Tibial nerve (tissue), 4 donors: Measurements from ENCODE around the gene MAPKAP1. TPM values are rescaled to one million over a fixed set of nuclear protein-coding genes. Genes with fewer than 3 reads are reported as not detected.

Experiments
- DNase-seq, 2 donors: peaks; one replicate each; pipeline ENCODE4 v3.0.0-alpha.2; 2019; ENCODE audit warnings: low spot score in 2 of 2
- H3K27ac ChIP-seq, 4 donors: fragments of 200-600 bp; sonication (generic) in 3 of 4; one replicate each; pipeline ENCODE4 v1.5.1; 2017 to 2019; ENCODE audit warnings: mild to moderate bottlenecking in 1 of 4
- H3K27me3 ChIP-seq, 2 donors: fragments of 200-600 bp; sonication (generic) in 1 of 2; one replicate each; pipeline versions ENCODE4 v1.5.1 to v1.6.0; 2017 to 2019
- H3K36me3 ChIP-seq, 3 donors: fragments of 200-600 bp; sonication (generic); one replicate each; pipeline ENCODE4 v1.5.1; 2018 to 2019
- H3K4me1 ChIP-seq, 4 donors: fragments of 200-600 bp; sonication (generic) in 3 of 4; one replicate each; pipeline ENCODE4 v1.5.1; 2017 to 2019
- H3K4me3 ChIP-seq, 4 donors: fragments of 200-600 bp; sonication (generic) in 3 of 4; one replicate each; pipeline ENCODE4 v1.5.1; 2017 to 2019; ENCODE audit warnings: mild to moderate bottlenecking in 1 of 4, moderate library complexity in 1 of 4
- H3K9me3 ChIP-seq, 4 donors: fragments of 200-600 bp; sonication (generic) in 3 of 4; one replicate each; pipeline ENCODE4 v1.5.1; 2017 to 2019
- CTCF ChIP-seq, 5 experiments: fragments of 200-600 bp in 3 of 5; fragments of 450-650 bp in 2 of 5; sonication (generic) in 3 of 5; IDR thresholded peaks; one replicate each; pipeline ENCODE4 v1.5.1; 2016 to 2019; ENCODE audit warnings: antibody characterized with exemption in 5 of 5, mild to moderate bottlenecking in 3 of 5, moderate library complexity in 2 of 5
- EP300 ChIP-seq, 2 donors: sonication (generic); formaldehyde crosslinking; IDR thresholded peaks; one replicate each; pipeline ENCODE4 v1.6.1; 2017; ENCODE audit warnings: antibody characterized with exemption in 2 of 2, mild to moderate bottlenecking in 1 of 2
- POLR2A ChIP-seq, 2 donors: fragments of 450-650 bp; IDR thresholded peaks; one replicate each; pipeline ENCODE4 v1.6.1; 2017; ENCODE audit warnings: antibody characterized with exemption in 2 of 2, mild to moderate bottlenecking in 2 of 2, moderate library complexity in 2 of 2
- WGBS, 2 donors: methylation state at CpG; one replicate each; pipeline ENCODE4 v1.1.5; 2018; 5-methylcytosine and 5-hydroxymethylcytosine counted together
- total RNA-seq, 4 donors: library from RNA; depleted of rRNA; stranded (reverse); fragments of >200 nt; gene quantifications; one replicate each; pipeline ENCODE4 v1.1.0, GENCODE V29; 2016

The MAPKAP1 gene
- total RNA-seq, 4 donors from 2014 or later = 61.4 to 111 (median 92.7) TPM

GRCh38 chr9:125638239-125639045 is 68.6 kb downstream of the MAPKAP1 start:
- no peaks in the 10 kb centered on the region for H3K27me3 ChIP-seq
- no peaks in the 10 kb centered on the region for H3K9me3 ChIP-seq
- no peak overlapping the region for H3K4me3 ChIP-seq
- H3K36me3 ChIP-seq = no peaks in the 10 kb centered on the region
- no peak for DNase-seq
- H3K27ac ChIP-seq = no peak overlapping the region
- TF ChIP-seq CTCF (IDR thresholded peaks at IDR 0.05) (no peak), EP300 (IDR thresholded peaks at IDR 0.05) (no peak), POLR2A (IDR thresholded peaks at IDR 0.05) (no peak)
- H3K4me1 ChIP-seq = peaks cover 0 to 30% (median 10%) of the 10 kb centered on the region in 4 donors
- 54 to 69% methylated on average over 7 of the region's 7 CpGs for WGBS, 2 donors

GRCh38 chr9:125637241-125637640 is 69.8 kb downstream of the MAPKAP1 start:
- no peak for DNase-seq
- H3K36me3 ChIP-seq = no peaks in the 10 kb centered on the region
- no peak for TF ChIP-seq EP300 (IDR thresholded peaks at IDR 0.05)
- peaks cover 0 to 42% (median 14%) of the 10 kb centered on the region in 4 donors for H3K4me1 ChIP-seq
- 91 to 96% methylated on average over 2 of the region's 2 CpGs for WGBS, 2 donors
- H3K27ac ChIP-seq = no peak overlapping the region
- H3K9me3 ChIP-seq = no peaks in the 10 kb centered on the region
- H3K4me3 ChIP-seq = no peak overlapping the region
- H3K27me3 ChIP-seq = no peaks in the 10 kb centered on the region

GRCh38 chr9:125635888-125636287 is 71.1 kb downstream of the MAPKAP1 start:
- H3K27ac ChIP-seq = no peak overlapping the region
- H3K9me3 ChIP-seq = no peaks in the 10 kb centered on the region
- WGBS, 2 donors = 82% methylated on average over 2 of the region's 2 CpGs
- TF ChIP-seq POLR2A (IDR thresholded peaks at IDR 0.05) = no peak
- no peak for TF ChIP-seq EP300 (IDR thresholded peaks at IDR 0.05)
- no peak for TF ChIP-seq CTCF (IDR thresholded peaks at IDR 0.05)
- H3K27me3 ChIP-seq = no peaks in the 10 kb centered on the region
- no peak overlapping the region for H3K4me3 ChIP-seq
- H3K4me1 ChIP-seq = peaks cover 0 to 43% (median 14%) of the 10 kb centered on the region in 4 donors
- H3K36me3 ChIP-seq = no peaks in the 10 kb centered on the region
- no peak for DNase-seq

- Histone ChIP-seq H3K36me3 (no peaks in the 10 kb centered on the region), H3K27me3 (no peaks in the 10 kb centered on the region), H3K9me3 (no peaks in the 10 kb centered on the region), H3K4me1 (peaks cover 0 to 39% (median 13%) of the 10 kb centered on the region in 4 donors), H3K27ac (no peak overlapping the region), H3K4me3 (no peak overlapping the region)
- 64 to 66% methylated on average over 5 of the region's 5 CpGs for WGBS, 2 donors
- TF ChIP-seq EP300 (IDR thresholded peaks at IDR 0.05) (no peak), CTCF (IDR thresholded peaks at IDR 0.05) (no peak), POLR2A (IDR thresholded peaks at IDR 0.05) (no peak)
- no peak for DNase-seq
Measured at GRCh38 chr9:125634040-125634717, 72.8 kb downstream of the MAPKAP1 start.

- 72 to 80% methylated on average over 2 of the region's 2 CpGs for WGBS, 2 donors
- DNase-seq = no peak
- Histone ChIP-seq H3K9me3 (no peaks in the 10 kb centered on the region), H3K4me1 (peaks cover 0 to 30% (median 8%) of the 10 kb centered on the region in 4 donors), H3K27ac (no peak overlapping the region), H3K4me3 (no peak overlapping the region), H3K27me3 (no peaks in the 10 kb centered on the region), H3K36me3 (no peaks in the 10 kb centered on the region)
- no peak for TF ChIP-seq CTCF (IDR thresholded peaks at IDR 0.05)
- TF ChIP-seq POLR2A (IDR thresholded peaks at IDR 0.05) = no peak
- TF ChIP-seq EP300 (IDR thresholded peaks at IDR 0.05) = no peak
Measured at GRCh38 chr9:125633116-125633745, 73.8 kb downstream of the MAPKAP1 start.
